Heart left ventricle (tissue), 13 donors: ENCODE measurements around the gene RNF13.
"Not testable (repeated sequence)": the region's sequence is repeated elsewhere in the genome, so short reads cannot be mapped to it uniquely, and the experiment has no call there.

ENCODE experiments used
- CTCF ChIP-seq, 12 donors: fragments of 200-600 bp; sonication (generic) in 4 of 12; IDR thresholded peaks; one replicate each; pipeline versions ENCODE4 v1.5.0 to v1.8.0; 2018 to 2022; ENCODE audit warnings: antibody characterized with exemption in 12 of 12, mild to moderate bottlenecking in 5 of 12
- POLR2A ChIP-seq, 2 donors: fragments of 450-650 bp; IDR thresholded peaks; one replicate each; pipeline ENCODE4 v1.6.1; 2017; ENCODE audit warnings: antibody characterized with exemption in 2 of 2, mild to moderate bottlenecking in 2 of 2, moderate library complexity in 2 of 2
- donor health status: ischemic (EF 13 %, LVEDD 7.1; RV severe dilation, severe dysfunction).
- donor health status: DM: no; HTN: yes; CAD: no.
- donor health status: DM: no; HTN: no; CAD: no.
- donor health status: ischemic (EF 25% LVEDD 6.9; RV normal size, moderate dysfunction).
- donor health status: ischemic (EF 25% LVEDD 5.7; RV mildly dilated, moderate dysfunction).
- donor health status: ischemic (EF 35%, LVEDD 5.7; RV mildly dilated, moderate dysfunction).
- donor health status: nonischemic (EF 11% LVEDD 7.7; RV severe dilation, severe dysfunction).
- donor health status: DM: yes; HTN: yes; CAD: no.
- donor health status: PGD.
- donor health status: ischemic (EF 29% LVEDD 5.4; RV normal size, mild dysfunction).
- donor health status: nonischemic (EF 23%, LVEDD 6.1; RV moderate dilation, normal function).

DNA sequence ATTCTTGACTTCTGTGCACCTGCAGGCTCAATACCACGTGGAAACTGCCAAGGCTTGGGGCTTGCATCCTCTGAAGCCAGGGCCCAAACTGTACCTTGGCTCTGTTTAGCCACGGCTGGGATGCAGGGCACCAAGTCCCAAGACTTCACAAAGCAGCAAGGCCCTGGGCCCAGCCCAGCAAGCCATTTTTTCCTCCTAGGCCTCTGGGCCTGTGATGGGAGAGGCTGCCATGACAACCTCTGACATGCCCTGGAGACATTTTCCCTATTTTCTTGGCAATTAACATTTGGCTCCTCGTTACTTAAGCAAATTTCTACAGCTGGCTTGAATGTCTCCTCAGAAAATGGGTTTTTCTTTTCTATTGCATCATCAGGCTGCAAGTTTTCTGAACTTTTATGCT, 25.5 kb downstream of the RNF13 start:
- not testable (repeated sequence) for TF ChIP-seq CTCF, POLR2A (IDR thresholded peaks at IDR 0.05)
